Common myeloid progenitor, CD34-positive (primary cell): ENCODE data around the gene PRKRIP1.

Experiments used
- CTCF ChIA-PET: fragments of 350-600 bp; sonication (Branson Sonifier 250); formaldehyde crosslinking; loops from one replicate; lab custom pipeline; 2021; ENCODE audit warnings: antibody characterized with exemption; lab: Charles Lee
- POLR2A ChIA-PET: fragments of 350-600 bp; sonication (Branson Sonifier 250); formaldehyde crosslinking; loops from one replicate; lab custom pipeline; 2021; ENCODE audit warnings: antibody characterized with exemption; lab: Charles Lee
- DNase-seq, 3 donors: peaks; one replicate each; pipeline versions ENCODE4 v3.0.0 to v3.0.0-alpha.2; 2013
- H3K27ac ChIP-seq, 2 experiments: 1 replicate in 1 of 2; 2 replicates in 1 of 2; pipeline ENCODE4 v1.7.0; 2013; ENCODE audit warnings: inconsistent platforms in 2 of 2, low read length in 2 of 2, mild to moderate bottlenecking in 2 of 2, low read depth in 1 of 2, moderate library complexity in 1 of 2; ENCODE audit not compliant: severe bottlenecking in 2 of 2, insufficient read depth in 1 of 2, poor library complexity in 1 of 2
- H3K27me3 ChIP-seq, 5 experiments: replicated peaks in 2 of 5; 1 replicate in 3 of 5; 2 replicates in 2 of 5; pipeline versions ENCODE4 v1.6.1 to v1.7.0; 2013; ENCODE audit warnings: low read length in 4 of 5, mild to moderate bottlenecking in 2 of 5, moderate library complexity in 2 of 5, inconsistent platforms in 1 of 5; ENCODE audit not compliant: insufficient read depth in 5 of 5, control insufficient read depth in 4 of 5
- H3K36me3 ChIP-seq, 4 experiments: 1 replicate in 2 of 4; 2 replicates in 2 of 4; pipeline versions ENCODE4 v1.6.1 to v1.7.0; 2013; ENCODE audit warnings: low read length in 3 of 4, control low read depth in 1 of 4, mild to moderate bottlenecking in 1 of 4; ENCODE audit not compliant: control insufficient read depth in 4 of 4, insufficient read depth in 4 of 4
- H3K4me1 ChIP-seq, 4 experiments: 1 replicate in 3 of 4; 2 replicates in 1 of 4; pipeline versions ENCODE4 v1.6.1 to v1.7.1; 2013; ENCODE audit warnings: low read length in 3 of 4, mild to moderate bottlenecking in 3 of 4, control low read depth in 1 of 4, inconsistent platforms in 1 of 4, moderate library complexity in 1 of 4; ENCODE audit not compliant: control insufficient read depth in 4 of 4, insufficient read depth in 4 of 4; ENCODE audit errors: control extremely low read depth in 1 of 4
- H3K4me3 ChIP-seq, 7 experiments: 1 replicate in 4 of 7; 2 replicates in 3 of 7; pipeline versions ENCODE4 v1.5.1 to v1.7.0; 2013; ENCODE audit warnings: mild to moderate bottlenecking in 7 of 7, low read length in 6 of 7, moderate library complexity in 6 of 7, inconsistent platforms in 2 of 7, low read depth in 2 of 7, control low read depth in 1 of 7; ENCODE audit not compliant: insufficient read depth in 4 of 7, control insufficient read depth in 1 of 7; ENCODE audit errors: extremely low read depth in 1 of 7
- H3K9me3 ChIP-seq, 5 experiments: 1 replicate in 4 of 5; 2 replicates in 1 of 5; pipeline versions ENCODE4 v1.6.1 to v1.7.1; 2013; ENCODE audit warnings: low read length in 4 of 5, mild to moderate bottlenecking in 2 of 5, inconsistent platforms in 1 of 5, low read depth in 1 of 5, moderate library complexity in 1 of 5; ENCODE audit not compliant: control insufficient read depth in 4 of 5, insufficient read depth in 2 of 5; ENCODE audit errors: control extremely low read depth in 1 of 5
- WGBS: methylation state at CpG from one replicate; pipeline ENCODE4 v1.1.5; 2013; ENCODE audit not compliant: insufficient coverage; 5-methylcytosine and 5-hydroxymethylcytosine counted together

Gene PRKRIP1

DNA sequence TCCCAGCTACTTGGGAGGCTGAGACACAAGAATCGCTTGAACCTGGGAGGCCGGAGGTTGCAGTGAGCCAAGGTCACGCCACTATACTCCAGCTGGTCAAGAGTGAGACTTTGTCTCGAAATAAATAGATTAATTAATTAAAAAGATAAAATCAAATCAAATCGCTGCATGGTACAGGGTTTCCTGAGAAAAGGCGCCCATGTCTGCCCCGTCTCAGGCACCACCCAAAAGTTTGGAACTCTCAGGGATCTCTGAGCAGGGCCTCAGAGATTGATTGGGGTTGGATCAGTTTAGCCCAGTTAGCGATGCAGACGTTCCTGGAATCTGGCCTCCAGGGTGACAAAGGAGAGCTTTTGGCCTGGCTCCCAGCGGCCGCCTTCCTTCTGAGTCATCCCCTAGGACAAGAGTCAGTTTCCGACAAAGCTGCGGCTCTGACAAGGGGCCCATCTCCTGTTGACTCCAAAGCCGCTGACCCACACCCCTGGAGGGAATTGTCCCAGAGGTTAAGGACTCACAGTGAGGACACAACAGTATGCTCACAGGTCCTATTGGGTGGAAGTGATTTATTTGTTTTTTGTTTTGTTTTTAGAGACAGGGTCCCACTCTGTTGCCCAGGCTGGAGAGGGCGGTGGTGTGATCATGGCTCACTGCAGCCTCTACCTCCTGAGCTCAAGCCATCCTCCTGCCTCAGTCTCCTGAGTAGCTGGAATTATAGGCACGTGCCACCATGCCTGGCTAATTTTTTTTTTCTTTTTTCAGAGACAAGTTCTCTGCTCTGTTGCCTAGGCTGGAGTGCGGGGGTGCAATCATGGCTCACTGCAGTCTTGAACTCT lies 44.0 kb downstream of the PRKRIP1 start:
- Histone ChIP-seq H3K27me3 (no peaks in the 10 kb centered on the region), H3K4me1 (peaks cover 0 to 5% (median 2%) of the 10 kb centered on the region in 4 experiments), H3K36me3 (peaks cover 7 to 59% (median 44%) of the 10 kb centered on the region in 4 experiments), H3K9me3 (no peaks in the 10 kb centered on the region), H3K4me3 (no peak overlapping the region), H3K27ac (no peak overlapping the region)
- ChIA-PET POLR2A (interaction anchor here (0.9 kb wide), 1 partner anchor 15 kb away, joined by 3 read pairs; no protein-coding TSS in a partner anchor), CTCF (interaction anchor here (56.5 to 63.4 kb wide), 2 partner anchors 2 to 21 kb away, joined by 1488 read pairs; partner anchors contain the start of genes ALKBH4, LRWD1, ORAI2 and PRKRIP1)
- no peak for DNase-seq
- 97% methylated on average over 12 of the region's 17 CpGs for WGBS

DNA sequence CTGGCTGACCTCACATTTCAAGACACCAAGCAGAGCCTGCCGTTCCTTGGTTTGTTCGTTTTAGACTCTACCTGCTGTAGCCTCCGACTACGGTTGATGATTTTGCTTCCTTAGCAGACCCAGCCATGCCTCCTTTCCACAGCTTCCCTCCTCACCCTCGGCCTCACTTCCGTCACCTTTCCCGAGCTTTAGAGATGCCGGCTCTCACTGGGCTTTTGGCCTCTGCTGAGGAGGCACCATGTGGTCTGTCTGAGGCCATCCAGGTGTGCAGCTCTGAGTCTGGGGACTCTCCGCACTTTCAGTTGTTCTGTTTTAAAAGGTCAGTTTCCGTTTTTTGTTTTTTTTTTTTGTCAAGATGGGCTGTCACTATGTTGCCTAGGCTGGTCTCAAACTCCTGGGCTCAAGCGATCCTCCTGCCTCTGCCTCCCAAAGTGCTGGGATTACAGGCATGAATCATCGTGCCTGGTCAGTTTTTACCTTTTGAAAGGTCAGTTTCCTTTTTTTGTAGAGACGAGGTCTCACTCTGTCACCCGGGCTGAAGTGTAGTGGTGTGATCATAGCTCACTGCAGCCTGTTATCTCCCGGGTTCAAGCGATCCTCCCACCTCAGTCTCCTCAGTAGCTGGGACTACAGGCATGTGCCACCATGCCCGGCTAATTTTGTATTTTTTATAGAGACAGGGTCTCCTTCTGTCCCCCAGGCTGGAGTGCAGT lies 49.0 kb downstream of the PRKRIP1 start:
- ChIA-PET CTCF (interaction anchor here (56.5 to 63.4 kb wide), 2 partner anchors 3 to 26 kb away, joined by 1488 read pairs; partner anchors contain the start of genes ALKBH4, LRWD1, ORAI2 and PRKRIP1), POLR2A (no interaction called here)
- H3K9me3 ChIP-seq, result no peaks in the 10 kb centered on the region
- no peak for DNase-seq
- no peak overlapping the region for H3K4me3 ChIP-seq
- no peaks in the 10 kb centered on the region for H3K27me3 ChIP-seq
- no peak overlapping the region for H3K27ac ChIP-seq
- 96% methylated on average over 12 of the region's 17 CpGs for WGBS
- H3K36me3 ChIP-seq, result peaks cover 10 to 66% (median 43%) of the 10 kb centered on the region in 4 experiments
- H3K4me1 ChIP-seq, result peaks cover 0 to 4% (median 0%) of the 10 kb centered on the region in 4 experiments

DNA sequence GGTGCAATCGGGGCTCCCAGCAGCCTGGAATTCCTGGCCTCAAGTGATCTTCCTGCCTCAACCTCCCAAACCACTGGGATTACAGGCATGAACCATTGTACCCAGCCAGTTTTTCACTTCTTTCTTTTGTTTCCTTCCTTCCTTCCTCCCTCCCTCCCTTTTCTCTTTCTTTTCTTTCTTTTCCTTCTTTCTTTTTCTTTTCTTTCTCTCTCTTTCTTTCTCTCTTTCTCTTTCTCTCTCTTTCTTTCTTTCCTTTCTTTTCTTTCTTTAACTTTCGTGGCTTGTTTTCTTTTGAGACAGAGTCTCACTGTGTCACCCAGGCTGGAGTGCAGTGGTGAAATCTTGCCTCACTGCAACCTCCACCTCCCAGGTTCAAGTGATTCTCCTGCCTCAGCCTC lies 49.5 kb downstream of the PRKRIP1 start:
- Histone ChIP-seq H3K27ac (no peak overlapping the region), H3K4me1 (peaks cover 0 to 4% (median 0%) of the 10 kb centered on the region in 4 experiments), H3K9me3 (no peaks in the 10 kb centered on the region), H3K36me3 (peaks cover 10 to 60% (median 39%) of the 10 kb centered on the region in 4 experiments), H3K27me3 (no peaks in the 10 kb centered on the region), H3K4me3 (no peak overlapping the region)
- no peak for DNase-seq
- CTCF ChIA-PET, result interaction anchor here (56.5 to 63.4 kb wide), 2 partner anchors 3 to 27 kb away, joined by 1488 read pairs; partner anchors contain the start of genes ALKBH4, LRWD1, ORAI2 and PRKRIP1
- POLR2A ChIA-PET, result no interaction called here
- 86% methylated on average over 2 of the region's 2 CpGs for WGBS

DNA sequence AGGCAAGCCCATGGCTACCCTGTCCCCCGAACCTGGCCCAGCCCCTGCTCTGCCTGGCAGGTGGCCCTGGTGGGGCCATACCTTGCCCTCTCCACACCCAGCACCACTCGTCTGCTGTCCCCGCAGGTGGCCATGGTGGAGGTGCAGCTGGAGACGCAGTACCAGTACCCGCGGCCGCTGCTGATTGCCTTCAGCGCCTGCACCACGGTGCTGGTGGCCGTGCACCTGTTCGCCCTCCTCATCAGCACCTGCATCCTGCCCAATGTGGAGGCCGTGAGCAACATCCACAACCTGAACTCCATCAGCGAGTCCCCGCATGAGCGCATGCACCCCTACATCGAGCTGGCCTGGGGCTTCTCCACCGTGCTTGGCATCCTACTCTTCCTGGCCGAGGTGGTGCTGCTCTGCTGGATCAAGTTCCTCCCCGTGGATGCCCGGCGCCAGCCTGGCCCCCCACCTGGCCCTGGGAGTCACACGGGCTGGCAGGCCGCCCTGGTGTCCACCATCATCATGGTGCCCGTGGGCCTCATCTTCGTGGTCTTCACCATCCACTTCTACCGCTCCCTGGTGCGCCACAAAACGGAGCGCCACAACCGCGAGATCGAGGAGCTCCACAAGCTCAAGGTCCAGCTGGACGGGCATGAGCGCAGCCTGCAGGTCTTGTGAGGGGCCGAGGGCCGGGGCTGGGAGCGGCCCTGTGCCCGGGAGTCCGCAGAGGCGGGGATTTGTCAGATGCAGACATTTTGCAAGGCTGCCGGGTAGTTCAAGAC lies 50.4 kb downstream of the PRKRIP1 start:
- H3K27ac ChIP-seq, result no peak overlapping the region
- DNase-seq, result no peak
- no peaks in the 10 kb centered on the region for H3K9me3 ChIP-seq
- 96% methylated on average over 40 of the region's 41 CpGs for WGBS
- peaks cover 0 to 4% (median 0%) of the 10 kb centered on the region in 4 experiments for H3K4me1 ChIP-seq
- no peaks in the 10 kb centered on the region for H3K27me3 ChIP-seq
- CTCF ChIA-PET, result interaction anchor here (56.5 to 63.4 kb wide), 2 partner anchors 4 to 28 kb away, joined by 1488 read pairs; partner anchors contain the start of genes ALKBH4, LRWD1, ORAI2 and PRKRIP1
- POLR2A ChIA-PET, result no interaction called here
- H3K36me3 ChIP-seq, result peaks cover 10 to 55% (median 36%) of the 10 kb centered on the region in 4 experiments
- H3K4me3 ChIP-seq, result no peak overlapping the region

- no peaks in the 10 kb centered on the region for H3K9me3 ChIP-seq
- H3K36me3 ChIP-seq, result peaks cover 7 to 48% (median 31%) of the 10 kb centered on the region in 4 experiments
- CTCF ChIA-PET, result interaction anchor here (63.4 kb wide), 1 partner anchor 29 kb away, joined by 1488 read pairs; the partner anchor contains the start of genes ORAI2 and PRKRIP1
- no peak overlapping the region for H3K27ac ChIP-seq
- H3K27me3 ChIP-seq, result no peaks in the 10 kb centered on the region
- H3K4me3 ChIP-seq, result no peak overlapping the region
- 96% methylated on average over 13 of the region's 14 CpGs for whole genome bisulfite sequencing
- DNase-seq, result no peak
- no peaks in the 10 kb centered on the region for H3K4me1 ChIP-seq
- POLR2A ChIA-PET, result no interaction called here
These were observed 51.1 kb downstream of the PRKRIP1 start for GRCh38 chr7:102447311-102447710.

GRCh38 chr7:102449136-102449535 lies 53.0 kb downstream of the PRKRIP1 start:
- ChIA-PET CTCF (interaction anchor here (0.9 to 63.4 kb wide), 4 partner anchors 9 to 30 kb away, joined by 3 to 1488 read pairs (median 9); partner anchors contain the start of genes ORAI2 and PRKRIP1), POLR2A (interaction anchor here (1.3 kb wide), 1 partner anchor 37 kb away, joined by 3 read pairs; no protein-coding TSS in a partner anchor)
- WGBS, result 97% methylated on average over 9 of the region's 15 CpGs

More at GRCh38 chr7:102449136-102449535, 53.0 kb downstream of the PRKRIP1 start:
- Histone ChIP-seq H3K27ac (no peak overlapping the region), H3K36me3 (peaks cover 7 to 41% (median 27%) of the 10 kb centered on the region in 4 experiments), H3K4me1 (no peaks in the 10 kb centered on the region), H3K4me3 (no peak overlapping the region), H3K27me3 (no peaks in the 10 kb centered on the region), H3K9me3 (no peaks in the 10 kb centered on the region)
- no peak for DNase-seq
